CD14-positive monocyte (primary cell): ENCODE data around the gene SAFB2. TPM values are rescaled to one million over a fixed set of nuclear protein-coding genes. Genes with fewer than 3 reads are reported as not detected.
A peak's percentile ranks its signal among the peaks of the same experiment; 100 is the strongest.

Experiments used
- DNase-seq, 3 donors: peaks; one replicate each; pipeline ENCODE4 v3.0.0-alpha.2; 2011 to 2022
- H2AFZ ChIP-seq: 2 replicates; pipeline ENCODE4 v1.6.0; 2012; ENCODE audit warnings: mild to moderate bottlenecking, low read depth, low read length, inconsistent platforms; ENCODE audit not compliant: insufficient read depth, poor library complexity, severe bottlenecking
- H3K27ac ChIP-seq, 2 donors: 1 replicate in 1 of 2; 2 replicates in 1 of 2; pipeline ENCODE4 v1.5.1; 2012 to 2013; ENCODE audit warnings: low read length in 2 of 2, control low read depth in 1 of 2, inconsistent platforms in 1 of 2, low read depth in 1 of 2, mild to moderate bottlenecking in 1 of 2
- H3K27me3 ChIP-seq, 2 donors: one replicate each; pipeline versions ENCODE4 v1.6.0 to v1.6.1; 2011 to 2013; ENCODE audit warnings: low read length in 2 of 2; ENCODE audit not compliant: control insufficient read depth in 2 of 2, insufficient read depth in 2 of 2
- H3K36me3 ChIP-seq, 2 donors: replicated peaks in 1 of 2; 1 replicate in 1 of 2; 2 replicates in 1 of 2; pipeline versions ENCODE4 v1.5.1 to v1.6.1; 2012 to 2013; ENCODE audit warnings: low read length in 2 of 2, control low read depth in 1 of 2, inconsistent platforms in 1 of 2, mild to moderate bottlenecking in 1 of 2; ENCODE audit not compliant: insufficient read depth in 2 of 2, control insufficient read depth in 1 of 2
- H3K4me1 ChIP-seq, 2 donors: 1 replicate in 1 of 2; 2 replicates in 1 of 2; pipeline versions ENCODE4 v1.5.1 to v1.6.1; 2012 to 2013; ENCODE audit warnings: low read length in 2 of 2, control low read depth in 1 of 2, inconsistent platforms in 1 of 2, mild to moderate bottlenecking in 1 of 2, moderate library complexity in 1 of 2; ENCODE audit not compliant: insufficient read depth in 2 of 2, control insufficient read depth in 1 of 2
- H3K4me2 ChIP-seq: replicated peaks from 2 replicates; pipeline ENCODE3; 2012; ENCODE audit warnings: low read length, moderate library complexity, mild to moderate bottlenecking; ENCODE audit not compliant: poor library complexity, severe bottlenecking; ENCODE audit errors: extremely low read depth
- H3K4me3 ChIP-seq, 3 experiments: fragments of 200-600 bp in 1 of 3; sonication (generic) in 1 of 3; replicated peaks in 1 of 3; 1 replicate in 2 of 3; 2 replicates in 1 of 3; pipeline ENCODE4 v1.5.1; 2011 to 2013; ENCODE audit warnings: low read length in 3 of 3, mild to moderate bottlenecking in 3 of 3, control low read depth in 2 of 3, low read depth in 2 of 3, inconsistent platforms in 1 of 3, moderate library complexity in 1 of 3
- H3K79me2 ChIP-seq: 2 replicates; pipeline ENCODE4 v1.6.0; 2012; ENCODE audit warnings: mild to moderate bottlenecking, control low read depth, inconsistent platforms, low read length, moderate library complexity; ENCODE audit not compliant: insufficient read depth
- H3K9ac ChIP-seq: 2 replicates; pipeline ENCODE4 v1.6.0; 2017; ENCODE audit warnings: low read length, mild to moderate bottlenecking; ENCODE audit not compliant: insufficient read depth, poor library complexity, severe bottlenecking
- H3K9me3 ChIP-seq, 2 donors: replicated peaks in 1 of 2; 1 replicate in 1 of 2; 2 replicates in 1 of 2; pipeline versions ENCODE4 v1.5.1 to v1.6.1; 2012 to 2013; ENCODE audit warnings: low read length in 2 of 2, control low read depth in 1 of 2; ENCODE audit not compliant: control insufficient read depth in 1 of 2, insufficient read depth in 1 of 2
- H4K20me1 ChIP-seq: 2 replicates; pipeline ENCODE4 v1.6.0; 2012; ENCODE audit warnings: mild to moderate bottlenecking, low read length, control low read depth, moderate library complexity; ENCODE audit not compliant: insufficient read depth
- H3K27ac Mint-ChIP-seq, 7 donors: one replicate each; pipeline ENCODE4 v1.8.0; 2020; ENCODE audit warnings: mild to moderate bottlenecking in 7 of 7, mixed read lengths in 7 of 7, moderate library complexity in 6 of 7, inconsistent platforms in 2 of 7
- H3K27me3 Mint-ChIP-seq, 3 donors: one replicate each; pipeline ENCODE4 v1.8.0; 2021 to 2022; ENCODE audit warnings: low read depth in 3 of 3, mild to moderate bottlenecking in 3 of 3, mixed read lengths in 3 of 3, moderate library complexity in 3 of 3, inconsistent platforms in 1 of 3
- H3K36me3 Mint-ChIP-seq, 2 donors: one replicate each; pipeline ENCODE4 v1.8.0; 2020; ENCODE audit warnings: mixed read lengths in 2 of 2, inconsistent platforms in 1 of 2, mild to moderate bottlenecking in 1 of 2
- H3K4me1 Mint-ChIP-seq: one replicate; pipeline ENCODE4 v1.8.0; 2020; ENCODE audit warnings: mild to moderate bottlenecking, mixed read lengths
- H3K4me3 Mint-ChIP-seq, 2 donors: one replicate each; pipeline ENCODE4 v1.8.0; 2020; ENCODE audit warnings: mild to moderate bottlenecking in 2 of 2, mixed read lengths in 2 of 2, moderate library complexity in 1 of 2
- H3K9me3 Mint-ChIP-seq, 7 donors: one replicate each; pipeline ENCODE4 v1.8.0; 2020 to 2022; ENCODE audit warnings: mixed read lengths in 7 of 7, mild to moderate bottlenecking in 6 of 7, moderate library complexity in 6 of 7, inconsistent platforms in 2 of 7
- CTCF ChIP-seq: fragments of 200-600 bp; IDR thresholded peaks from one replicate; pipeline ENCODE4 v1.8.0; 2022; ENCODE audit warnings: antibody characterized with exemption, mild to moderate bottlenecking
- WGBS: methylation state at CpG from one replicate; pipeline ENCODE4 v1.1.5; 2013; ENCODE audit warnings: missing lambda C conversion rate; ENCODE audit not compliant: insufficient coverage; 5-methylcytosine and 5-hydroxymethylcytosine counted together
- intact Hi-C, 2 donors: fragments of 100-400 bp; cut with micrococcal nuclease; formaldehyde crosslinking; loops; one replicate each; pipeline versions ENCODE4 v1.15.0 to v1.15.1; 2023
- polyA plus RNA-seq, 3 donors: library from polyadenylated mRNA; depleted of rRNA in 1 of 3; unstranded in 2 of 3; stranded (reverse) in 1 of 3; fragments of 300-500 nt in 2 of 3; fragments of >200 nt in 1 of 3; fragmentation: Illumina TruSeq in 2 of 3; gene quantifications; 1 replicate in 2 of 3; 2 replicates in 1 of 3; pipeline ENCODE4 v1.2.3, GENCODE V29; 2012 to 2021

Gene SAFB2
- polyA plus RNA-seq, 3 donors: 7.5 to 53.4 (median 14.7) TPM

- H3K36me3 Mint-ChIP-seq: peaks cover 49 to 76% of the 10 kb centered on the region in 2 donors
- WGBS: no CpG with 5 or more reads among the region's 1 CpG
Observed at GRCh38 chr19:5628461-5628860, 5.9 kb upstream of the SAFB2 start.

GRCh38 chr19:5627395-5627904, 4.9 kb upstream of the SAFB2 start:
- intact Hi-C loops: no loop called here
- Histone ChIP-seq H3K9me3 (no peaks in the 10 kb centered on the region), H3K4me3 (peak overlapping the region in 1 of 3 experiments; percentile 55), H3K4me1 (peaks cover 59 to 73% of the 10 kb centered on the region in 2 donors), H3K9ac (no peak overlapping the region), H3K79me2 (peaks cover 97% of the 10 kb centered on the region), H3K4me2 (peak overlapping the region; percentile 49), H3K27me3 (no peaks in the 10 kb centered on the region), H4K20me1 (peaks cover 89% of the 10 kb centered on the region), H2AFZ (no peak overlapping the region), H3K36me3 (peaks cover 22 to 48% of the 10 kb centered on the region in 2 donors), H3K27ac (peak overlapping the region; percentile 61 to 69)
- WGBS: 1% methylated on average over 4 of the region's 6 CpGs
- Mint-ChIP-seq H3K27me3 (peaks cover 0 to 2% (median 0%) of the 10 kb centered on the region in 3 donors), H3K4me3 (peak overlapping the region; percentile 31 to 42), H3K36me3 (peaks cover 40 to 66% of the 10 kb centered on the region in 2 donors), H3K27ac (peak overlapping the region; percentile 84 to 92 (median 89)), H3K4me1 (peaks cover 65% of the 10 kb centered on the region), H3K9me3 (peaks cover 0 to 6% (median 0%) of the 10 kb centered on the region in 7 donors)
- DNase-seq: peak; percentile 91 to 95 (median 94)
- TF ChIP-seq CTCF: no peak

More at GRCh38 chr19:5628461-5628860, 5.9 kb upstream of the SAFB2 start:
- no peak for TF ChIP-seq CTCF
- peak overlapping the region; percentile 49 for H3K4me2 ChIP-seq
- peaks cover 0 to 2% (median 0%) of the 10 kb centered on the region in 3 donors for H3K27me3 Mint-ChIP-seq
- H3K79me2 ChIP-seq: peaks cover 100% of the 10 kb centered on the region
- H3K4me3 ChIP-seq: peak overlapping the region in 1 of 3 experiments; percentile 55
- H3K4me3 Mint-ChIP-seq: peak overlapping the region; percentile 50 to 77
- peaks cover 99% of the 10 kb centered on the region for H4K20me1 ChIP-seq
- intact Hi-C loops: no loop called here
- H3K27ac ChIP-seq: peak overlapping the region; percentile 48 to 69
- peaks cover 59 to 73% of the 10 kb centered on the region in 2 donors for H3K4me1 ChIP-seq
- H3K9me3 ChIP-seq: no peaks in the 10 kb centered on the region
- H3K27me3 ChIP-seq: no peaks in the 10 kb centered on the region
- no peak overlapping the region for H3K9ac ChIP-seq
- DNase-seq: peak in 2 of 3 donors; percentile 29 to 56
- peaks cover 27 to 56% of the 10 kb centered on the region in 2 donors for H3K36me3 ChIP-seq
- H2AFZ ChIP-seq: no peak overlapping the region
- peak overlapping the region; percentile 84 to 93 (median 91) for H3K27ac Mint-ChIP-seq
- H3K4me1 Mint-ChIP-seq: peaks cover 68% of the 10 kb centered on the region
- H3K9me3 Mint-ChIP-seq: peaks cover 0 to 2% (median 0%) of the 10 kb centered on the region in 7 donors
